Eye (tissue), 1 donor: ENCODE data around the gene AAMDC.

Source experiments
- DNase-seq: peaks from one replicate; pipeline ENCODE4 v3.0.0-alpha.2; 2015

Gene AAMDC

DNA sequence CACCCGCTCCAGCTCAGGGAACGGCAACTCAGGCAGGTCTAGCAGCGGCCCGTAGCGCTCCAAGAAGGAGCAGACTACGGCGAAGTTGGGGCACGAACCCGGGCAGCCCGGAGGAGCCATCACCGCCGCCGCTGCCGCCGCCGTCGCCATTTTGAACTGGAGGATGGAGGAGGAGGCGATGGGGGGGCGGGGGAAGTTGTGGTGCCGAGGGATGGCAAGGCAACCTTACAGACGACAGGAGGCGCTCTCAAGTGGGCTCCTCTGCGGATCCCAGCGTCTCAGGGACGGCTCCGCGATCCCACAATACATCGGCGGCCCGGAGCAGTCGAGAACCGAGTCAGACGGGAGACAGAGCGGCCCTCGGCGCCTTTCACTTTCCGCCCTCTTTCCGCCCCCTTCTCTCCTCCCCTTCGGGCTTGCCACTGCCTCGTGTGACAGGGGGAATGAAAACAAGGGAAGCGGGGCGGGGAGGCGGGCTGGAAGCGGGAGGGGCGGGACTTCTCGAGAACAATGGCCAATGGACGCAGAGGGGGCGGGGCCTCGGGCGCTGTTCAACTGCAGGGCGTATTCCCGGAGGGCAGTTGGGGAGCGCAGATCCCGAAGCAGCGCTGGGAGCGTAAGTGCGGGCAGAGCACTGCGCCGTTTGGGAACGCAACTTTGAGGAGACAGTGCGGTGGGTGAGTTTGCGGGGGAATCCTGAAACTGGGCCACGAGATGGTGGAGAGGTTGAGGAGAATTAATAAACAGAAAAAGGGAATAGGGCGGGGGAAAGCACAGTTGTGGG lies at the start of gene AAMDC, which contains the start of gene RSF1:
Gene AAMDC (plus strand): TSS at position 580 of the 784 bp plus-strand sequence. CDS start 21,353 bp downstream, outside the sequence.
Gene RSF1 (minus strand): TSS at position 158 of the 784 bp plus-strand sequence. CDS start 8 bp downstream, at position 150.
- peak; percentile 99 for DNase-seq

- no peak for DNase-seq
Measured at GRCh38 chr11:77775936-77776335, 45.0 kb upstream of the AAMDC start.

DNA sequence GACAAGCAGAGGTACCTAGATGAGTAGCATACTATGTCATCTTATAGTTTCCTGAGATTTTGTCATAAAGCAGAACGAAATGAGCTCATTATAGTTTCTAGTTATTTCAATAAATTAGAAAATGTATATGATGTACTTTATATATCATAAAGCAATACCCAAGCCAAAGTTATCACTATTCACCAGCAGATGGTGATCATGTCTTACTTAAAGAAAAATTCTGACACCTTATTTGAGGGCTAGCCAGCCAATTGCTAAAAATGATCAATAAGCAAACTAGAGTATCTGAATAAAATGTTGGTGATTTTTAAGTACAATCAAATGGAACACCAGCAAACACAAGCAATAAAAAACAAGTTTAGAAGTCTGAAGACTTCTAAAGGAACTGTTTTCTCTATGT lies 44.5 kb upstream of the AAMDC start:
- DNase-seq: peak; percentile 36

- no peak for DNase-seq
Measured at GRCh38 chr11:77778118-77778517, 42.8 kb upstream of the AAMDC start.

DNA sequence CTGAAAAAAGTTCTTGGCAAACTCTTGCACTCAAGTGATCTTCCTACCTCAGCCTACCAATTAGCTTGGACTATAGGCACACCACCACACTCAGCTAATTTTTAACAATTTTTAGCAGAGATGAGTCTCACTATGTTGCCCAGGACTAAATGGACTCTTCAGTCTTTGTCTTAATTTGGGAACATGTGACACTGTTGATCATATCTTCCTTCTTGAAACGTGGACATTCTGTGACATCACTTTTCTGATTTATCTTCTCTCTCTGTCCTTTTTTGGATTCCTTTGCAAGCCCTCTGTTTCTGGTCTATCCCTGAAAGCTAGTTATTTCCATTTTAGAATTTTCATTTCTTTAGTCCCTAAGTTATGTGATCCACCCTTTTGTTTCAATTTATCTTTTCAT lies 42.4 kb upstream of the AAMDC start:
- no peak for DNase-seq

DNA sequence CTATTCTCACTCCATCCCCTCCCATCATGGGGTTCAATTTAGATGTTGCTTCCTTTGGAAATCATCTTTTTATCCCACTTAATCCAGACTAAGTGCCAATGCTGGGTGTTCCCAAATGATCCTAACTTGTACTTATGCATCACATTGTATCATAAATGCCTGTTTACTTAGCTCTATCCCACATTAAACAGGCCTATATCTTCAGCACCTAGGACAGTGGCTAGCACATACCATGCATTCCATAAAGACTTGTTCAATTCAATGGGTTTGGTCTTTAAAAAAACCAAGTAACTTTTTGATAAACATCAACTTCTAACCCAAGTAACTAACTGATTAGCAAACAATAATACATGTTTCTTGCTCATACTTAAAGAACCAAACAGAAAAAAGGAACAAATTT lies 41.0 kb upstream of the AAMDC start:
- DNase-seq: peak; percentile 29

DNA sequence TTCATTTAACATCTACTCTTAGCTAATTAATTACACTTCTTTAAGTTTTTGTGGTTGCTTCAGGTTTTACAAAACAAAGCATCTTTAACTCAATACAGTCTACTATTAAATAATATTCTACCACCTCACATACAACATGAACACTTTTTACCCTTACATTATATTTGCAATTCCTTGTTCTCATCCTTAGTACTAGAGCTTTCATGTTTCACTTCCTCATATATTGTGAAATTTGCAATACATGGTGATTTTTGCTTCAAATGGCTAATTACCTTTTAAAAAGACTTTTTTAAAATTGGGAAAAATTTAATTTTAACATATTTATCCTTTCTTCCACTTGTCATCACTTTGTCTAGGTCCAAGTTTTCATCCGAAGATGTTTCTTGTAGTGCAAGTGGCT lies 37.9 kb upstream of the AAMDC start:
- no peak for DNase-seq

DNA sequence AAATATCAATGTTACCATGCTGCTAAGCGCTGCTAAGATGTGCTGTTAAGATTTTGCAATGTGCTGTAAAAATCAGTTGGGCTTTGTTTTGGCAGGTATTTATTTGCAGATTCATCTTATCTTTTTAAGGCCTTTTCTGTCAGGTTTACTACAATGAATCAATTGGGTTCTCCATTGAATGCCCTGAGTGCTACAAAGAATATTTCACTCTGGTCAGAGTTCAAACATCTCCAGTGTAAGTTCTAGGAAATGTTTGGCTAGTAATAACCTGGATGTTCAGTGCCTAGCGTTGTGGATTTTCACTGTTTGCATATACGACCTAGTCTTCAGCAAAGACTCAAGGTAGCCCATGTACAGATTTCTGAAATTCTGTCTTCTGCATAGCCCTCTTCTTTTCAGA lies 36.4 kb upstream of the AAMDC start:
- no peak for DNase-seq

DNA sequence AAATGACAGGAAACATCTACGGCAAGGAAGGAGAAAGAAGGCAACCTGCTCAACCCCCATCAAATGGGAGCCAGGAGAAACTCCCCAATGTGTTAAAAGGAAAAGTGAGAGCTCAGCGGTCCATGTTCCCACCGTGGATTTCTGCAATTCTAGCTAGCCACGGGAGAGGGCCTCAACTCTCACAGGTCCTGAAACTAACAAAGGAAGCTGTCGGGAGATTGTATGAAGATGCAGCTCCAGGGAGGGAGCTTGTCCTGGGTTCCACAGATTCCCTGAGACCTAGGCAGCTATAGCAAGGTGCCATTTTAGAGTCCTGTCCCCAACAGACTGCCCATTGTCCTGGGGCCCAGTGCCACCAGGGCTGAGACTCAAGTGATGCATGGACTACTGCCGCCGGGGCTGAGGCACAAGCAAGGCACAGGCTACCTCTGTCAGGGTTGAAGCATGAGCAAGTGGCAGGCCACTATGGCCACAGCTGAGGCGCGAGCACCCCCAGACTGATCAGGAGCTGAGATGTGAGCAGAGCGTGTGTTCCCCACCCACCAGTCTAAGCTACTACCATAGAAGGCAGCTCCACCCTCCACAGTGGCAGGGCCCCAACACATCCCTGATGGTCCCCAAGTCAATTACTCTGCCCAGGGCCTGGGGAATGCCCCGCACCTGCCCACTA lies 31.7 kb upstream of the AAMDC start:
- no peak for DNase-seq

DNA sequence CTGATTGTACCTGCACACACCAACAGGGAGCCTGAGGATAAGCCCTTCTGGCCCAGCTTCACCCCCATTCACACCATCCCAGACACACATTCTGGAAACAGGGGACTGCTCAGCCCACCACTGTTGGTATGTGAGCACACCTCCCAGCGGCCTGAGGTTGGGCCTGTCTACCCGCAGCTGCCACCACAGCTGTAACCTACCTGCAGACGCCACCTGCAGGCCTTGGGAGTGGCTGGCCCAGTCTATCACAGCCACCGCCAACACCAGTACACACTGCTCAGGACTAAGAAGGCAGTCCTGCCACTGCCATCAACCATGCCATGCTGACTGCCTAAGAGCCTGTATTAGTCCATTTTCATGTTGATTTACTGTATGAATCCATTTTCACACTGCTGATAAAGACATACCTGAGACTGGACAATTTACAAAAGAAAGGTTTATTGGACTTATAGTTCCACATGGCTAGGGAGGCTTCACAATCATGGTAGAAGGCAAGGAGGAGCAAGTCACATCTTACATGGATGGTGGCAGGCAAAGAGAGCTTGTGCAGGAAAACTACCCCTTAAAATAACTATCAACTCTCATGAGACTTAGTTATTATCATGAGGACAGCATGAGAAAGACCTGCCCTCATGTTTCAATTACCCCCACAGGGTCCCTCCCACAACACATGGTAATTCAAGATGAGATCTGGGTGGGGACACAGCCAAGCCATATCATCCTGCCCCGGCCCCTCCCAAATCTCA lies 31.0 kb upstream of the AAMDC start:
- DNase-seq: no peak

DNA sequence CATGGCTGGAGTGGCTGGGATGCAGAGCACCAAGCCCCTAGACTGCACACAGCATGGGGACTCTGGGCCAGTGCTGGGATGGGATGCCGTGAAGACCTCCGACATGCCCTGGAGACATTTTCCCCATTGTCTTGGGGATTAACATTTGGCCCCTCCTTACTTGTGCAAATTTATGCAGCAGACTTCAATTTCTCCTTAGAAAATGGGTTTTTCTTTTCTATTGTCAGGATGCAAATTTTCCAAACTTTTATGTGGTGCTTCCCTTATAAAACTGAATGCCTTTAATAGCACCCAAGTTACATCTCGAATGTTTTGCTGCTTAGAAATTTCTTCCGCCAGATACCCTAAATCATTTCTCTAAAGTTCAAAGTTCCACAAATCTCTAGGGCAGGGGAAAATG lies 29.6 kb upstream of the AAMDC start:
- DNase-seq: no peak

- no peak for DNase-seq
Measured at GRCh38 chr11:77793972-77794371, 27.0 kb upstream of the AAMDC start.

DNA sequence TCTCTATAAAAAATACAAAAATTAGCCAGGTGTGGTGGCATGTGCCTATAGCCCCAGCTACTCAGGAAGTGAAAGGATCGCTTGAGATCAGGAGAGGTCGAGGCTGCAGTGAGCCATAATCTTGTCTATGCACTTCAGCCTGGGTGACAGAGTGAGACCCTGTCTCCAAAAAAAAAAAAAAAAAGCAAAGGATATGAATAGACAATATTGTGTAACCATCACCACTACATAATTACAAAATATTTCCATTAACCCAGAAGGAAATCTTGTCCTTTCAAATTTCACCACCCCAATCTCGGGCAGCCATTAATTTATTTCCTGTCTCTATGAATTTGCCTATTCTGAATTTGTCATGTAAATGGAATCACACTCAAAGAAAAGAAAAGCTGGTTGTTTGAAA lies 21.6 kb upstream of the AAMDC start:
- no peak for DNase-seq

- no peak for DNase-seq
Measured at GRCh38 chr11:77800449-77800848, 20.5 kb upstream of the AAMDC start.

DNA sequence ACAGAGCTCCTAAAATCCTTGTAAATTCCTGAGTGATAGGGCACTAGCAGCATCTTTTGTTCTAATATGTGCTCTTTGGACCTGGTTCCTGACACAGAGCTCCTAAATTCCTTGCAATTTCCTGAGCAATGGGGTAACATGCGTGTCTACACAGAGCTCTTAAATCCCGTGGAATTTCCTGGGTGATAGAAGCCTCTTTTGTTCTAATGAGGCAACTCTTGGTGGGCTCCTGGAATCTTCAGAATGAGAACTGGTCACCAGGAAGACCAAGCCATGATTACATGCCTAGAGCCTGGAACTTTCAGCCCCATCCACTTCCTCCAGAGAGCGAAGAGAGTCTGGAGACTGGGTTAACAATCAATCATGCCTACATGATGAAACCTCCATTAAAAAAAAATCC lies 19.5 kb upstream of the AAMDC start:
- no peak for DNase-seq

DNA sequence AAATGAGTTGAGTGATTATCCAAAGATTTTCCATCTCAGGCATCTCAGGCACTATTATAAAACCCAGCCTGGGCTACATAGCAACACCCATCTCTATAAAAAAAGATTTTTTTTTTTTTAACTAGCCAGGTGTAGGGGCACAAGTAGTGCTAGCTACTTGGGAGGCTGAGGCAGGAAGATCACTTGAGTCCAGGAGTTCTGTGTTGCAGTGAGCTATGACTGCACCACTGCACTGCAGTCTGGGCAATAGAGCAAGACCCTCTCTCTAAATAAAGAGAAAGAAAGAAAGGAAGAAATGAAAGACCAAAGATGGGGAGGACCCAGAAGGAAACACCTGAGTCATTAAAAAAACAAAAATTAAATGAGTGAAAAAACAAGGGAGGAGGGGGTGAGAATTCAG lies 14.5 kb upstream of the AAMDC start:
- DNase-seq: no peak

- DNase-seq: no peak
Measured at GRCh38 chr11:77806993-77807392, 14.0 kb upstream of the AAMDC start.

DNA sequence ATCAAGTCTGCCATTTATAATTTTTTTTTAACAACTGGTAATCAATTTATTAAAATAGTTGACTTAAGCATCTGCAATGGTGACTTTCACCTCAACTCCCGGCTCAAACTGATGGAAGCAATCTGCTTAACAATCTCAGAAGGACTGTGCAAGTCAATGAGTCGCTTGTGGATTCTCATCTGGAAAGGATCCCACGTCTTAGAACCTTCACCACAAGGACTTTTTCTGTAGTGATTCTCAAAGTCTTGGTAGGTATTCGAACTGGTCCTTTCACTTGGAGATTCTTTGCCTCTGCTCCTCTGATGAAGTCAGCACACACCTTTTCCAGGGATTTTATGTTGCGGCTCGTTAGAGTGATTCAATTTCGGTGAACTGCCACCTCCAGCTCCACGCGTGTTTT lies 7.7 kb upstream of the AAMDC start:
- DNase-seq: no peak

- DNase-seq: no peak
Measured at GRCh38 chr11:77814848-77815247, 6.1 kb upstream of the AAMDC start.

GRCh38 chr11:77815459-77815858 lies 5.5 kb upstream of the AAMDC start:
- DNase-seq: no peak

- DNase-seq: peak; percentile 92
Measured at GRCh38 chr11:77819411-77819920, 1.5 kb upstream of the AAMDC start.

DNA sequence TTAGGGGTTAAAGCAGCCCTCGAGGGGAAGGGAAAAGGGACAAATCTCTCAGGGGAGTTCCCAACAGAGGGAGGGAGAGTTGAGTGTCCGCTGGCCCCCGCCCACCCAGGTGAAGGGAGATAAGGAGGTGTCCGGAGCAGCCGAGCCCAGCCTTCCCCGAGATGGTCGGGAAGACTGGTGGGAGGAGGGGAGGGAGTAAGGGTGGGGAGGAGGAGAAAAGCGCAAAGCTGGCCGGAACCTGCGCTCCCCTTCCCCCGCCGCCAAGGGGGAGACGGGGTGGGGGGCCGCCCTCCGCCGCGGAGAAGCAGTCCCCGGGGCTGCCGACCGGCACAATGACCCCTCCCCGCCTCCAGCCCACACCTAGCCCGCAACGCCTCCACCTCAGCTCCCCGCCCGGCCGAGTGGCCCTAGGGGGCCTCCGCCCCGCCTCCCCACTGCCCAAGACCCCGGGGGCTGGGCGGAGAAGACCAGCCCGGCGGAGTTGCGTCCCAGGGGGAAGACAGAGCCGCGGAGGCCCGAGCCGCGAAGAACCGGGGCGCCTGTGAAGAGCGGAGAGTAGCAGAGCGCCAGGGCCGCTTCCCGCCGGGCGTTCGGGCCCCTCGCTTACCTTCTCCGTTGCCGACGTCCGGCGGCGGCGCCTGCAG lies 901 bp upstream of the AAMDC start:
- peak; percentile 79 for DNase-seq

DNA sequence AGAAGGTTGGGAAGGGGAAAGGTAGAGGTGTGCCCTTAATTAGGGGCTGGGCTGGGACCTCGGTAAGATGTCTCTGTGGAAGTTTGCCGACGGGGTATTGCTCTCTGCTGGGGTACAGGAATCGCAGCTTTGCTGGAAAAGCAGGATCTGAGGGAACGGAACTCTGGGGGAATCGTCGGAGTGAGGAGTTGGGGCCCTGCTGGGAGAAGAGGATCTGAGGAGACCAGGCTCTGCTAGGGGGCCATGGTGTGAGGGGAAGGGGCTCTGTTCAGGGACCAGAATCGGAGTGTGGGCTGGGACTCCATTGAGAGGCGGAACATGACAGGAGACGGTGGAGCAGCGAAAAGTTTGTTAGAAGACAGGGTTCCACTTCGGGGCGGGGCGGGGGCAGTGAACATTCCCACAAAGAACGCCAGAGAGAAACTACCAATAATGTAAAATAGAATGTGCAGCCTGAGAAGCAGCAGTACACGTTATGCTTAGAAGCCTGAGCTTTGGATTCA lies 456 bp downstream of the AAMDC start:
- DNase-seq: no peak
